Measurements from ENCODE around the gene RFX7.

- TF ChIP-seq CEBPB (IDR thresholded peaks at IDR 0.05; ENCODE audit: low read depth, low read length) = peak; percentile 59
- TF ChIP-seq CTCF (conservative IDR thresholded peaks at IDR 0.05; ENCODE audit: low read depth, low read length) = peak; percentile 100; the same call in 1 of the 2 replicates
Observed at GRCh38 chr15:56245871-56246814, 2.5 kb upstream of the RFX7 start.
